C4-2B (cell line): Measurements from ENCODE around the gene ORAI2.

Experiments used
- ZFX ChIP-seq: fragments of 450-650 bp; IDR thresholded peaks from 2 replicates; pipeline ENCODE4 v1.6.1; 2017
- TF ChIP-seq, protein P1 (sequence below): fragments of 450-650 bp; conservative IDR thresholded peaks from 2 replicates; pipeline ENCODE4 v1.5.1; 2017; ENCODE audit warnings: mild to moderate bottlenecking

DNA sequence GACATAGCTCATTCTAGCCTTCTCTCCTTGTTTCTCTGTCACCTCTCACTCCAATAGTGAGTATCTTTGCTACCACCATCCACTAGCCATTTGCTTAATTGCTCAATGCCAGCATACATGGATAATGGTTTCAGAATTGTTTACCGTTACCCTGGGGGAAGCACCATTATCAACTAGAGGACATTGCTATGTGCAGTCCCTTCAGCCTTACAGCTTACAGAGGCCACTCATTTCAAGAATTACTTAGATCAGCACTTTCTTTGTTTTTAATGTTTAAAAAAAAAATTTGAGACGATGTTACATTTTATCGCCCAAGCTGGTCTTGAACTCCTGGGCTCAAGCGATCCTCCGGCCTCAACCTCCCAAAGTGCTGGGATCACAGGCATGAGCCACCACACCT, 14.8 kb upstream of the ORAI2 start:
- TF ChIP-seq, protein P1, sequence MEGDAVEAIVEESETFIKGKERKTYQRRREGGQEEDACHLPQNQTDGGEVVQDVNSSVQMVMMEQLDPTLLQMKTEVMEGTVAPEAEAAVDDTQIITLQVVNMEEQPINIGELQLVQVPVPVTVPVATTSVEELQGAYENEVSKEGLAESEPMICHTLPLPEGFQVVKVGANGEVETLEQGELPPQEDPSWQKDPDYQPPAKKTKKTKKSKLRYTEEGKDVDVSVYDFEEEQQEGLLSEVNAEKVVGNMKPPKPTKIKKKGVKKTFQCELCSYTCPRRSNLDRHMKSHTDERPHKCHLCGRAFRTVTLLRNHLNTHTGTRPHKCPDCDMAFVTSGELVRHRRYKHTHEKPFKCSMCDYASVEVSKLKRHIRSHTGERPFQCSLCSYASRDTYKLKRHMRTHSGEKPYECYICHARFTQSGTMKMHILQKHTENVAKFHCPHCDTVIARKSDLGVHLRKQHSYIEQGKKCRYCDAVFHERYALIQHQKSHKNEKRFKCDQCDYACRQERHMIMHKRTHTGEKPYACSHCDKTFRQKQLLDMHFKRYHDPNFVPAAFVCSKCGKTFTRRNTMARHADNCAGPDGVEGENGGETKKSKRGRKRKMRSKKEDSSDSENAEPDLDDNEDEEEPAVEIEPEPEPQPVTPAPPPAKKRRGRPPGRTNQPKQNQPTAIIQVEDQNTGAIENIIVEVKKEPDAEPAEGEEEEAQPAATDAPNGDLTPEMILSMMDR = no peak
- no peak for TF ChIP-seq ZFX
